D721Med (cell line): ENCODE results near the gene DPF1.

Experiments
- DNase-seq: peaks from one replicate; pipeline ENCODE4 v3.0.0; 2011; ENCODE audit warnings: low spot score; ENCODE audit not compliant: insufficient read length
- FAIRE-seq: peaks from 2 replicates; lab custom pipeline; 2011; peaks lifted over from hg19 to GRCh38; lab: Jason Lieb, UNC
- TF ChIP-seq, protein P1 (sequence below): IDR thresholded peaks from 2 replicates; pipeline ENCODE4 v1.5.1; 2012; ENCODE audit warnings: mild to moderate bottlenecking, control low read depth; ENCODE audit not compliant: insufficient read depth; ENCODE audit errors: missing control alignments

Gene DPF1

GRCh38 chr19:38206006-38206745, 17.8 kb downstream of the DPF1 start:
- TF ChIP-seq, protein P1, sequence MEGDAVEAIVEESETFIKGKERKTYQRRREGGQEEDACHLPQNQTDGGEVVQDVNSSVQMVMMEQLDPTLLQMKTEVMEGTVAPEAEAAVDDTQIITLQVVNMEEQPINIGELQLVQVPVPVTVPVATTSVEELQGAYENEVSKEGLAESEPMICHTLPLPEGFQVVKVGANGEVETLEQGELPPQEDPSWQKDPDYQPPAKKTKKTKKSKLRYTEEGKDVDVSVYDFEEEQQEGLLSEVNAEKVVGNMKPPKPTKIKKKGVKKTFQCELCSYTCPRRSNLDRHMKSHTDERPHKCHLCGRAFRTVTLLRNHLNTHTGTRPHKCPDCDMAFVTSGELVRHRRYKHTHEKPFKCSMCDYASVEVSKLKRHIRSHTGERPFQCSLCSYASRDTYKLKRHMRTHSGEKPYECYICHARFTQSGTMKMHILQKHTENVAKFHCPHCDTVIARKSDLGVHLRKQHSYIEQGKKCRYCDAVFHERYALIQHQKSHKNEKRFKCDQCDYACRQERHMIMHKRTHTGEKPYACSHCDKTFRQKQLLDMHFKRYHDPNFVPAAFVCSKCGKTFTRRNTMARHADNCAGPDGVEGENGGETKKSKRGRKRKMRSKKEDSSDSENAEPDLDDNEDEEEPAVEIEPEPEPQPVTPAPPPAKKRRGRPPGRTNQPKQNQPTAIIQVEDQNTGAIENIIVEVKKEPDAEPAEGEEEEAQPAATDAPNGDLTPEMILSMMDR, result no peak
- DNase-seq (no peak), FAIRE-seq (no peak)

GRCh38 chr19:38204728-38205127, 19.3 kb downstream of the DPF1 start:
- DNase-seq, result no peak
- no peak for FAIRE-seq
- TF ChIP-seq, protein P1, result no peak

DNA sequence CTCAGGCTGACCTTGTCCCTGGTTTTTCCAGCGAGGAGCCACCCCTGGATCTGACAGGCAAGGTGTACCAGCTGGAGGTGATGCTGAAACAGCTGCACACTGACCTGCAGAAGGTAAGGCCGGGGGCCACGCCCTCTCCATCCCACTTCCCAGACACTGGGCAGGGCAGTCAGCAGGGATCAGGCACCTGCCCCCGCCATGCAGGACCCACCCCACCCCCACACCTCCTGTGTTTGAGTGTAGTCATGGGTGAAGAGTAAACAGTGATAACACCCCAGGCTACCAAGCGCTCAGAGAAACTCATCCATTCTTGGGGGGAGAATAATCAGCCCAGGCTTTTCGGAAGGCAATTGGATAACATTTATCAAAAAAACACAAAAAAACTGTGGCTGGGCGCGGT, 19.9 kb downstream of the DPF1 start:
- TF ChIP-seq, protein P1, result no peak
- DNase-seq (no peak), FAIRE-seq (no peak)

DNA sequence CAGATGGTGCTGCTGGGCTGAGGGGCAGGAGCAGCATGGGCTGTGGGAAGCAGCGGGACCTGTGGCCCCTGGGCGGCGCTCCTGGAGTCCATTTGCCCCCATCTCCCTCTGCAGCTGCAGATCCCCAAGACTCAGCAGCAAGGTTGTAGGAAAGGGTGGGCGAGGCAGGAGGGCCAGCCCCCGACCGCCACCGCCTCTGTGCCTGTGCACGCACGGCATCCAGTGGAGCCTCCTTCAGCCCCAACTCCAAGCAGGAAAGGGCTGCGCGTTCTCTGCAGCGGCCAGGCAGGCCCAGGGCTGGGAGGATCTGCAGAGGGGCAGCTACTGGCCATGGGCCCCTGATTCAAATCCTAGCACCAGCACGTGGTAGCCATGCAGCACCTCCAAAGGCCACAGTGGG, 20.8 kb downstream of the DPF1 start:
- TF ChIP-seq, protein P1, result no peak
- FAIRE-seq (no peak), DNase-seq (no peak)

- TF ChIP-seq, protein P1, result no peak
- FAIRE-seq, result no peak
- DNase-seq, result no peak
Observed at GRCh38 chr19:38202504-38202903, 21.5 kb downstream of the DPF1 start.

- DNase-seq (no peak), FAIRE-seq (no peak)
- TF ChIP-seq, protein P1, result no peak
Observed at GRCh38 chr19:38201731-38202130, 22.3 kb downstream of the DPF1 start.

- DNase-seq (no peak), FAIRE-seq (no peak)
- TF ChIP-seq, protein P1, result no peak
Observed at GRCh38 chr19:38199340-38199739, 24.7 kb downstream of the DPF1 start.
